Neutrophil (primary cell): ENCODE data around the gene CDKAL1.
"Not testable (repeated sequence)": the region's sequence is repeated elsewhere in the genome, so short reads cannot be mapped to it uniquely, and the experiment has no call there.

Experiments used
- H3K27ac ChIP-seq: fragments of 200-600 bp; sonication (generic); 2 replicates; pipeline ENCODE4 v1.5.1; 2016; ENCODE audit warnings: mild to moderate bottlenecking, moderate library complexity
- H3K27me3 ChIP-seq: fragments of 200-600 bp; sonication (generic); 2 replicates; pipeline ENCODE4 v1.6.0; 2016; ENCODE audit warnings: mild to moderate bottlenecking
- H3K36me3 ChIP-seq: fragments of 200-600 bp; sonication (generic); 2 replicates; pipeline ENCODE4 v1.5.1; 2017
- H3K4me1 ChIP-seq, 2 experiments: fragments of 200-600 bp in 1 of 2; sonication (generic) in 1 of 2; 1 replicate in 1 of 2; 2 replicates in 1 of 2; pipeline versions ENCODE4 v1.5.1 to v1.6.1; 2013 to 2016; ENCODE audit warnings: low read depth in 1 of 2, low read length in 1 of 2, mild to moderate bottlenecking in 1 of 2, moderate library complexity in 1 of 2; ENCODE audit not compliant: control insufficient read depth in 1 of 2, insufficient read depth in 1 of 2
- H3K4me3 ChIP-seq, 2 experiments: fragments of 200-600 bp in 1 of 2; sonication (generic) in 1 of 2; 1 replicate in 1 of 2; 2 replicates in 1 of 2; pipeline ENCODE4 v1.5.1; 2013 to 2016; ENCODE audit warnings: low read depth in 1 of 2, low read length in 1 of 2, mild to moderate bottlenecking in 1 of 2, moderate library complexity in 1 of 2
- H3K9me3 ChIP-seq: fragments of 200-600 bp; sonication (generic); 2 replicates; pipeline ENCODE4 v1.5.1; 2016
- TF ChIP-seq, protein P1 (sequence below): fragments of 200-600 bp; sonication (generic); IDR thresholded peaks from 2 replicates; pipeline ENCODE4 v1.5.1; 2016; ENCODE audit warnings: antibody characterized with exemption

CDKAL1 gene

DNA sequence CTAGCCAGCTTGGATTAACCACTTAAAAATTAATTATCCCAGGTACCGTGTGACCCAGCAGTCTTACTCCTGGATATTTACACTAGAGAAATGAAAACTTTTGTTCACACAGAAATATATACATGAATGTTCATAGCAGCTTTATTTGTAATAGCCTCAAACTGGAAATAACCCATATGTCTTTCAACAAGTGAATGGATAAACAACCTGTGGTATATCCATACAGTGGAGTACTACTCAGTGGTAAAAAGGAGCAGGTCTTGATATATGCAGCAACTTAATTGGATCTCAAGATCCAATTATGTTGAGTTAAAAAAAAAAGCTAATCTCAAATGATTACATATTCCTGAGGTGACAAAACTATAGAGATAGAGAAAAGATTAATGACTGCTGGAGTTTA is 381.4 kb downstream of the CDKAL1 start:
- no peaks in the 10 kb centered on the region for H3K36me3 ChIP-seq
- no peak overlapping the region for H3K27ac ChIP-seq
- no peak overlapping the region for H3K4me3 ChIP-seq
- H3K9me3 ChIP-seq, result no peaks in the 10 kb centered on the region
- TF ChIP-seq, protein P1, sequence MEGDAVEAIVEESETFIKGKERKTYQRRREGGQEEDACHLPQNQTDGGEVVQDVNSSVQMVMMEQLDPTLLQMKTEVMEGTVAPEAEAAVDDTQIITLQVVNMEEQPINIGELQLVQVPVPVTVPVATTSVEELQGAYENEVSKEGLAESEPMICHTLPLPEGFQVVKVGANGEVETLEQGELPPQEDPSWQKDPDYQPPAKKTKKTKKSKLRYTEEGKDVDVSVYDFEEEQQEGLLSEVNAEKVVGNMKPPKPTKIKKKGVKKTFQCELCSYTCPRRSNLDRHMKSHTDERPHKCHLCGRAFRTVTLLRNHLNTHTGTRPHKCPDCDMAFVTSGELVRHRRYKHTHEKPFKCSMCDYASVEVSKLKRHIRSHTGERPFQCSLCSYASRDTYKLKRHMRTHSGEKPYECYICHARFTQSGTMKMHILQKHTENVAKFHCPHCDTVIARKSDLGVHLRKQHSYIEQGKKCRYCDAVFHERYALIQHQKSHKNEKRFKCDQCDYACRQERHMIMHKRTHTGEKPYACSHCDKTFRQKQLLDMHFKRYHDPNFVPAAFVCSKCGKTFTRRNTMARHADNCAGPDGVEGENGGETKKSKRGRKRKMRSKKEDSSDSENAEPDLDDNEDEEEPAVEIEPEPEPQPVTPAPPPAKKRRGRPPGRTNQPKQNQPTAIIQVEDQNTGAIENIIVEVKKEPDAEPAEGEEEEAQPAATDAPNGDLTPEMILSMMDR, result no peak
- H3K4me1 ChIP-seq, result no peaks in the 10 kb centered on the region
- H3K27me3 ChIP-seq, result no peaks in the 10 kb centered on the region

DNA sequence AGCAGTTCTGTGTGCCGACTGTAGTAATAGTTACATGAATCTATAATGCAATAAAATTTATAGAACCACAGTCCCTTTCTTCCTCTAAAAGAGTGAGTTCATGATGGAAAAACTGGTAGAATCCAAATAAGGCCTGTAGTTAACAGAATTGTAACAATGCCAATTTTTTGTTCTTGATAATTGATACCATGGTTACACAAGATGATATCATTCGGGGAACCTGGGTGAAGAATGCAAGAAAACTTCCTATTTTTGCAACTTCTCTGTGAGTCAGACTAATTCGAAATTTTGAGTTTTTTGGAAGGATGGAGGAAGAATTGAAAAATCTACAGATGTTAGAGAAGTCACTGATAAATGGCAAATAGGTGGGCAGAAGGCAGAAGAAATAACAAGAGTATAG is 381.8 kb downstream of the CDKAL1 start:
- no peaks in the 10 kb centered on the region for H3K36me3 ChIP-seq
- H3K9me3 ChIP-seq, result no peaks in the 10 kb centered on the region
- no peak overlapping the region for H3K4me3 ChIP-seq
- H3K27ac ChIP-seq, result no peak overlapping the region
- TF ChIP-seq, protein P1, result no peak
- H3K4me1 ChIP-seq, result no peaks in the 10 kb centered on the region
- no peaks in the 10 kb centered on the region for H3K27me3 ChIP-seq

DNA sequence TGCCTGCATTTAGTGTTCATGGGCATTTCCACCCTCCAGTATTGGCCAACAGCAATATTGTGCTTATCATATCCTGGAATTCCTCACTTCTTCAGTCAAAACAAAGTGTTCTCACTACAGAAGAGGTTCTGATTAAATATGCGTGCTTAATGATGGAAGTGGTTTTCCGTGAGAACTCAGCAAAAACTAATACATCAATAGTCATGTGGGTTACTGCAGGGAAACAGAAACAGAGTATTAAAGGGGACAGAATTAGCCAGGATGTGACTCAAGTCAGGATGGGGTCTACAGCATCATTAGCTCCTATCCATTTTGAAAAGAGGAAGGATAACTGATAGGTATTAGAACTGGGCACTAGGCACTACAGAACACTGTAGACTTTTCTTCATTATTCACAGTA is 384.6 kb downstream of the CDKAL1 start:
- no peaks in the 10 kb centered on the region for H3K9me3 ChIP-seq
- TF ChIP-seq, protein P1, result no peak
- no peaks in the 10 kb centered on the region for H3K36me3 ChIP-seq
- no peaks in the 10 kb centered on the region for H3K4me1 ChIP-seq
- no peaks in the 10 kb centered on the region for H3K27me3 ChIP-seq
- H3K27ac ChIP-seq, result no peak overlapping the region
- H3K4me3 ChIP-seq, result no peak overlapping the region

DNA sequence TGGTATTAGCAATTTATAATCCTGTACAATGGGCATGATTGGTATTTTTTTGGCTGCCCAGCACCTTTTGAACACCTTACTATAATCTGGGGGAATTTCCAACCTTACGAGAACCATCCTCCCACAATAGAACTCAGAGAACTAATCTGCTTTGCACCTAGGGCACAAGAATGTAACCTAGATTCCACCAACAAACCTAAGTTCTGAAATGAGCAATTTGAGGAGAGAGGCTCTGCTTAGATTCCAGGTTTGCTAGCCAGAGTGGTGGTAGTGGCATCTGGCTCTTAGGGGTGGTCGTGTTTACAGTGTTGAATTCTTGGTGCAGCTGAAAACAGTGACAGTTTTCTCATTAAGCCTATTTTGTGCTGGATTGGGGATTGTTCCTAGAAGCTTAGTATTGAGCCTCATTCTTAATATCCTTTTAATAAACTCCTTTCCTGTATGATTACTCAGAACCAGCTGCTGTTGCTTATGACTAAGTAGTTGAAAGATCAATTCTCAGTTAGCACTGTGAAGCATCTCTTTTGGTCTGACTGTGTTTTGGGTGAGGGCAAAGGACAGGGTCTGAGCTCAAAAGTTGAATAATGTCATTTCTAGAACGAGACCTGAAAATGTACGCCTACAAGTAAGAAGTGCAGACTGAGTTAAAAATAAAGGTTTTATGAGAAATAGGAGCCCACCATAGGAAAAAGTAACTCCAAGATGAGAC is 385.6 kb downstream of the CDKAL1 start:
- no peaks in the 10 kb centered on the region for H3K36me3 ChIP-seq
- H3K9me3 ChIP-seq, result no peaks in the 10 kb centered on the region
- no peak overlapping the region for H3K4me3 ChIP-seq
- TF ChIP-seq, protein P1, result no peak
- no peaks in the 10 kb centered on the region for H3K4me1 ChIP-seq
- H3K27me3 ChIP-seq, result no peaks in the 10 kb centered on the region
- no peak overlapping the region for H3K27ac ChIP-seq

DNA sequence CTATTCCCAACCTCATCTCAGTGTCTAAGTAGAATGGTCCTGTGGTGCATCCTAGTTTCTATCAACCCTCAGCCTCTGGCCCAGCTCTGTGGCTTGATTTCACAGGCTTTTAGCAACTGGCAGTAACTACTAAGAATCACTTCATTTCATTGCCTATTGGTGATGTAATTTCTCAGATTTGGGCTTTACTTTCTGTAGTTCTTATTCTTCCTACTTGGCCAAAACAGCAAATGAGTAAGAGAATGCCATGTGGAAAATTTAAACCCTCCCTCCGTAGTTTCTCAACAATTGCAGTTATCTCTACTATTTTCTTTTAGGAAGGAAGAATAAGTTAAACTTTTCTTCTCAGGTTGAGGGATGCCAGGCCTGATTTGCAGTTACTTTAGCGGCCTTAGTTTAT is 387.3 kb downstream of the CDKAL1 start:
- Histone ChIP-seq H3K36me3 (no peaks in the 10 kb centered on the region), H3K9me3 (no peaks in the 10 kb centered on the region), H3K27ac (no peak overlapping the region), H3K4me3 (no peak overlapping the region), H3K27me3 (no peaks in the 10 kb centered on the region), H3K4me1 (no peaks in the 10 kb centered on the region)
- TF ChIP-seq, protein P1, result no peak

DNA sequence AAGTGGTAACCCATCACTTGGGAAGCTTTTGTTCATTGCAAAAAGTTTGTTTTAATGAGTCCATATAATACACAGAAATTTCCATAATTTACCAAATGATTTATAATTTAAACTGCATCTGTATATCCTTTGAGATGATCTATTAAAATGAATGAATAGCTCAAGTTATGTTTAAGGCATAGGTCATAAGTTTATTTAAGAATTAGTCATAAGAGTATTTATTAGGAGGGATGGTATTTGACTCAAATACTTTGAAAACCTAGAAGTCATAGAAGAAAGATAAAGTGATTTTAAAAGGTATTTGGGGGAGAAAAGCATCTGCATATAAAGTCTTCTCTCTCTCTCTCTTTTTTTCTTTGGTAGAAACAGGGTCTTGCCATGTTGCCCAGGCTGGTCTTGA is 388.5 kb downstream of the CDKAL1 start:
- TF ChIP-seq, protein P1, result no peak
- no peaks in the 10 kb centered on the region for H3K4me1 ChIP-seq
- no peaks in the 10 kb centered on the region for H3K27me3 ChIP-seq
- H3K36me3 ChIP-seq, result no peaks in the 10 kb centered on the region
- H3K4me3 ChIP-seq, result no peak overlapping the region
- no peaks in the 10 kb centered on the region for H3K9me3 ChIP-seq
- H3K27ac ChIP-seq, result no peak overlapping the region

DNA sequence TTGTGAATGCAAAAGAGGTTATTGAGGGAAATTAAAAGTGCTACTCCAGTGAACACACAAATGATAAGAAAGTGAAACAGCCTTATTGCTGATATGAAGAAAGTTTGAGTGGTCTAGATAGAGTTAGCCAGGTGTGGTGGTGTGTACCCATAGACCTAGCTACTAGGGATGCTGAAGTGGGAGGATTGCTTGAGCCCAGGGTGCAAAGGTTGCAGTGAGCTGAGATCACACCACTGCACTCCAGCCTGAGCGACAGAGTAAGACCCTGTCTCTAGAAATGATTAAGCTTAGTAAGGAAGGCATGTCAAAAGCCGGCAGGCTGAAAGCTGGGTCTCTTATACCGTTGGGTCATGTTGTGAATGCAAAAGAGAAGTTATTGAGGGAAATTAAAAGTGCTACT is 389.8 kb downstream of the CDKAL1 start:
- H3K4me3 ChIP-seq, H3K27me3 ChIP-seq, H3K4me1 ChIP-seq, H3K27ac ChIP-seq, H3K9me3 ChIP-seq, H3K36me3 ChIP-seq: not testable (repeated sequence)
